Esophagus muscularis mucosa (tissue), 3 donors: ENCODE data around the gene PHACTR1.

Experiments
- CTCF ChIP-seq, 3 experiments: fragments of 200-600 bp in 2 of 3; fragments of 450-650 bp in 1 of 3; sonication (generic) in 2 of 3; IDR thresholded peaks; one replicate each; pipeline ENCODE4 v1.5.1; 2017 to 2019; ENCODE audit warnings: antibody characterized with exemption in 3 of 3, mild to moderate bottlenecking in 2 of 3, moderate library complexity in 1 of 3
- POLR2AphosphoS5 ChIP-seq, 2 donors: sonication (generic); formaldehyde crosslinking; IDR thresholded peaks; one replicate each; pipeline ENCODE4 v1.6.1; 2017; ENCODE audit warnings: antibody characterized with exemption in 2 of 2

GRCh38 chr6:12935637-12936036 is 219.1 kb downstream of the PHACTR1 start:
- TF ChIP-seq CTCF (IDR thresholded peaks at IDR 0.05) (no peak), POLR2AphosphoS5 (IDR thresholded peaks at IDR 0.05) (no peak)
